ELF-1 (cell line): ENCODE measurements around the gene MVB12B.

ENCODE experiments used
- DNase-seq: peaks from one replicate; pipeline ENCODE4 v3.0.0-alpha.2; 2016; ENCODE audit warnings: low read depth, low spot score

MVB12B gene

DNA sequence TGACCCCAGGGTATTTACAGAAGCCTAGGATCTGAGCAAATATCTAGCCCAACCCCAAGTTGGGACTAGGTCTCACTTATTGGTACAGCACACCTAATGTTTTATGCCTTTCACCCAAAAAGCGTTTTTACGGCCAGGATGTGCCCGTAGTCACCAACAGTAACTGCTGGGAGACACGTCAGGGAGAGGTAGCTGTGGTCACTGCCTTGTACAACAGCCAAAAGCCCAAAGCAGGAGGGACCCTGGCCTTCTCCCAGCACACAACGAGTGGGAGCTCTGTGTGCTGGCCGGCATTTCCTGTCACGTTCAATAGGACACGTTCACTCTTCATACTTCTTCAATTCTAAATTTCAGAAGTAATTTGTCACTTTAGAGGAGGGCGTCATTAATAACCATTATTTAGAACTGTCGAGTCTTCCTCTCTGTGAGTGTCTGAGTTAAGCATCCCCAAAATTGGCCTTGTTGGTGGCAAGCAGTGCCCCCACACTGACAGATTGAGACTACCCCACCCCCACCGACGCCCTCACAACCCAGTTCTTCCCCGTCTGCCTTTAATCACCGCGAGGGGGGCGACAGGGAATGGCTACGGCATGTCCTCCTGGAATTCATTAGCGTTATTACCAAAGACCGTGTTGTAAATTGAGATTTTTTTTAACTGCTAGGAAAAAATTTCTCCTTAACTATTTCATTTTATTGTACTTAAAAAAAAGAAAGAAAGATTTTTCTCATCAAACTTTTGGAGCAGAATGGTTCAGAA lies 80.7 kb downstream of the MVB12B start:
- DNase-seq: no peak

- DNase-seq: no peak
These were observed 81.4 kb downstream of the MVB12B start for GRCh38 chr9:126408004-126408403.

DNA sequence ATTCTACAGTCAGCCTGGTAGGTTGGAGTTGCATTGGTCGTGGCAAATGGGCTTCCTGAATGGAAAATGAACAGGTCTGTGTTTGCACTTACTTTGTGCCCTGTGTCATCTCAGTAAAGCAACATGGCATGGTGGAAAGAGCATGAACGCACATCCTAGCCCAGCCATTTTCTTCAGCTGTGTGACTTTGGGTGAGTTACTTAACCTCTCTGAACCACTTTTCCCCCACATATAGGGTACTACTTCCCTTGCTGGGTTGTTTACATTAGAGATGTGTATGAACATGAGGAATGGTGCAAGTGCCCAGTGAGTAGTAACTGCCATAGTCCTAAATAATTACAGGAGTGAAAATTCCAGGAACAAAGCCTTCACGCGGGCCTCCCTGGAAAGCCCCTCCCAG lies 83.6 kb downstream of the MVB12B start:
- DNase-seq: no peak

GRCh38 chr9:126411225-126411947 lies 84.8 kb downstream of the MVB12B start:
- no peak for DNase-seq

DNA sequence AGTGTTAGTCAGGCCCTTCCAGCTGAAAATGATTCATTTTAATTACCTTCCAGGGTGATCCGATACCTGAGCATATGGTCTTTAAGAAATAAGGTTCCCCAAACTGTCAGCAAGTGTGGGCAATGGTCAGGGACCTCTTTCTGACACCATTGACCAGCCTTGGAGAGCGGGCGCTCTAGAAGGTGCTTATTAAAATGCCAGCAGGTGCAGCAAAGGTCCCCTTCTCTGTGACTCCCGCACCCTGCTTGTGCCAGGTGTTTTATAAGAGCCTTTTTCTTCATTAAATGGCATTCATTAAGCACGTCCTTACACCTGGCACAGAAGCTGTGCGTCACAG lies 85.3 kb downstream of the MVB12B start:
- no peak for DNase-seq

GRCh38 chr9:126412905-126413304 lies 86.3 kb downstream of the MVB12B start:
- no peak for DNase-seq

GRCh38 chr9:126413391-126414068 lies 86.9 kb downstream of the MVB12B start:
- no peak for DNase-seq

DNA sequence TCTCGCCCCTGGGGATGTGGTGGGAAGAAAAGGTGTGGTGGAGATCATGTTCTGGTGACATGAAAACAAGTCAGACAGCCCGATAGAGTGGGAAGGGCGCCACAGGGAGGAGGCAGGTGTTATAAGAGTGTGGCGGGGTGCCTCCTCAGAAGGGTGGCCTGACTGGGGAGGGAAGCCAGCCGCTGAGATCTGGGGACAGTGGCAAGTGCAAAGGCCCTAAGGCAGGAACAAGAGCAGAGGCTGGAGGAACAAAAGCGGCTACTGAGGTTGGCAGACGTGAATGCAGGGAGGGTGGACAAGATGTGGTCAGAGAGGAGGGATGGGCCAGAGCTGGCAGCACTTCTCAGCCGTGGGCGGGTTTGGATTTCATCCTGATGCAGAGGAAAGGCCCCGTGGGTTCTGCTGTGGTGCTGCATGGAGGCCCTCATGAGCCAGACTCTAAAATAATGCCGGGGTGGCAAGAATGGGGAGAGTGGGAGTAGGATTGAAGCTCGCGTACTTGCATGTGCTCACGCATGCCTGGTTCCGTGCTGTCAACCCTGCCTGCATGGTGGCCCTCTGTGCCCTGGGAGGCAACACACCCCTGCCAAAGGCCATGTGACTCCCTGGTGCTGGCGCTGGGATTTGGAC lies 89.2 kb downstream of the MVB12B start:
- no peak for DNase-seq

- DNase-seq: no peak
These were observed 90.4 kb downstream of the MVB12B start for GRCh38 chr9:126417043-126417442.

- DNase-seq: no peak
These were observed 91.1 kb downstream of the MVB12B start for GRCh38 chr9:126417684-126418083.

DNA sequence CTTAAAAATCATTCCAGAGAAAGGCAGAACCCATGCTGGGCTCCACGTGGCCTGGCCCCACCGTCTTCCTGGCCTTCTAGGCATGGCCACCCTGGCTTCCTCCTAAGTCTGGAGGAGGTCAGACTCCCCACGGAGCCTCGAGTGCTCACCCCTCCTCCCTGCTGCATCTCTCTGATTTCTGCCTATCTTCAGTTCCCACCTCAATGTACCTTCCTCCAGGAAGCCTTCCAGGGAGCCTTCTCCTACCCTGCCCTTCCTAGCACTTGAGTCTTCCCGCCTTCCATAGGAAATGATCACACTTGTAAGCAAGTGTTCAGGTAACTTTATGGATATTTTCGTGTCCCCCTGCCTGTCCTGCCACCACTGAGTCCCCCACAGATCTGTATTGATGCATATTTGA lies 92.0 kb downstream of the MVB12B start:
- DNase-seq: no peak

DNA sequence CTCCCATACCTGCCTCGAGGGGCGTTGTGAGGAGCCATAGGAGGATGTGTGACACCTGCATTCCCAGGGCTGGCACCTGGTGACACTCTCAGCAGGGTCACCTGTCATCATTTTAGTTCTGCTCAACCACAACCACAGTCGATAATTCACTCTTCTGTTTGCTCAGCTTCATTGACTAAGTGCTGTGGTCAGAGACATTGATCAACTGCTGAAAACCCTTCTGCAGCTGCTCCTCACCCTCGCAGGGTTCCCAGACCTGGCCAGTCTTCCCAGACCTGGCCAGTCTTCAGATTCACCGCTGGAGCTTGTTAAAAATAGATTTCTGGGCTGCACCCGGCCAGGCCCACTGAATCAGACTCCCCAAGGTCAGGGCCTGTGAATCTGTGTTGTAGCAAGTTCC lies 92.8 kb downstream of the MVB12B start:
- no peak for DNase-seq

DNA sequence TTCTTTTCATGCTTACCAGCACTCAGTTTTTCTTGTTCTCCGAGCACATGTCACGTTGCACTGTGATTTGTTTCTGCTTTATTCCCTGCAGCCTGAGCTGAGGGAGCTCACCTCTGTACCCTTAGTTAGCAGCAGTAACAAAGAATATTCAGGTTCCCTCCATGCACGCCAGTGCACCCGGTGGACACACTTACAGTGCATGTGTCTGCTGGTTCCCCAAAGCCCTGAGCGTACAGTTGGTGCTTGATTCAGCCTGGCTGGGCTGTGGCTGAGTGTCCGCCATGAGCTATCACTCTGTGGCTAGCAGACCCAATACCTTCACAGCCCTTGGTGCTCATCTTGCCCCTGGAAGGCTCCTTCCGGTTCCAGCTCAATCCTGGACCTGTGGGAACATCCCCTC lies 93.5 kb downstream of the MVB12B start:
- DNase-seq: no peak

GRCh38 chr9:126420643-126421564 lies 94.3 kb downstream of the MVB12B start:
- DNase-seq: peak; percentile 42

DNA sequence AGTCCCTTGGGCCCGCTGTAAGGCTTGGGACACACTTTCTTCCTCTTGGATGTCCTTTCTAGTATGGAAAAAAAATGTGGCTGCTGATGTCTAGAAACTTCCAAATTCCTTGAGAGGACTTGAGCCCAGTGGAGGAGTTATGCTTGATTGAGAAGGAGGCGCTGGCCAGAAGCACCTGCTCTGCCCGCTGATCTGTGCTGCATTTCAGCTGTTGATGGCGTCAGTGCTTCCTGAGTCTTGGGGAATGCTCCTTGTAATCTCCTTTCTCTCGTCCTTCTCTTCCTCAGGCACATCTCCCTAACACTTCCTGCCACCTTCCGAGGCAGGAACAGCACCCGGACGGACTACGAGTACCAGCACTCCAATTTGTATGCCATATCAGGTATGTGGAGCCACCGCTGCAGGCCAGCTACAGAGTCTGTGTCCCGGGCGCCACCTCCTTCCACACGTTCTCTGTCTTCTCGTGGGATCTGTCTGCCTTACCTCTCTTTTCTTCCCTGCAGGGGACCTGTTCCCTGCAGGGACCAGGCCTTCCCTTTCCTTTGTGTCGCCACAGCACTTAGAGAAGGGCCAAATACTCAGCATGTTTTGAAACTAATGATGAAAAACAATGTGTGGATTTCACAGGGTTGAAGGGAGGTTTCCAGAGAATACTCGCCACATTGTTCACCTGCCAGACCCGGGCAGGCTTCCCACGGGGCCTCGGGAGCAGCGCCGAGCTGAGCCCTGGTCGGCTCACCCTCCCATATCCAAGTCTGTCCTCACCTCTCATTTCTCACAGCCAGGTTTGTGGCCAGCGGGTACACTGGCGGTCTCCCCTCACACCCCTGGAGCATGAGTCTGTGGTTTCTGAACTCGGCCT lies 95.2 kb downstream of the MVB12B start:
- peak; percentile 67 for DNase-seq

GRCh38 chr9:126423142-126423915 lies 96.7 kb downstream of the MVB12B start:
- DNase-seq: no peak

- DNase-seq: no peak
These were observed 97.2 kb downstream of the MVB12B start for GRCh38 chr9:126423916-126424185.

DNA sequence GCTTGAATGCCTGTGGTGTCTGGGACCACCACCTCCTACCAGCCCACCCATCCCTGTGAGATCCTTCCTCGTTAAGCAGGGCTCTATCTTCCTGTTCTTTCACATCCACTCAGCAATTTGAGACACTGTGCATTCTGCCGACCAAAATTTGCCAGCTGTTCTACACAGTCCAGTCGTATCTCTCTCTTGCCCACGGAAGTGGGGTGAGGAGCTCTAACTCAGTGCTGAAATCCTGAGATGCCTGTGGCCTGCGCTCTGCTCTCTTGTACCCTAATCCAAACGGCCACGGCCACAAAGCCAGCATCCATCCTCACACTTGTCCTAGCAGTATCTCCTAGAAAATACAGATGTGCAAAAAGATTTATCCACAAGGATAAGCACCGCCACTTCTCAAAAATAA lies 97.9 kb downstream of the MVB12B start:
- DNase-seq: no peak

GRCh38 chr9:126428534-126429175 lies 102.0 kb downstream of the MVB12B start:
- DNase-seq: no peak
